ENCODE data around the gene DNAH7. TPM values are rescaled to one million over a fixed set of nuclear protein-coding genes. Genes with fewer than 3 reads are reported as not detected.

The DNAH7 gene
- total and polyA plus RNA-seq, 2 donors from 2014 or later = 3.8 to 15.7 TPM

DNA sequence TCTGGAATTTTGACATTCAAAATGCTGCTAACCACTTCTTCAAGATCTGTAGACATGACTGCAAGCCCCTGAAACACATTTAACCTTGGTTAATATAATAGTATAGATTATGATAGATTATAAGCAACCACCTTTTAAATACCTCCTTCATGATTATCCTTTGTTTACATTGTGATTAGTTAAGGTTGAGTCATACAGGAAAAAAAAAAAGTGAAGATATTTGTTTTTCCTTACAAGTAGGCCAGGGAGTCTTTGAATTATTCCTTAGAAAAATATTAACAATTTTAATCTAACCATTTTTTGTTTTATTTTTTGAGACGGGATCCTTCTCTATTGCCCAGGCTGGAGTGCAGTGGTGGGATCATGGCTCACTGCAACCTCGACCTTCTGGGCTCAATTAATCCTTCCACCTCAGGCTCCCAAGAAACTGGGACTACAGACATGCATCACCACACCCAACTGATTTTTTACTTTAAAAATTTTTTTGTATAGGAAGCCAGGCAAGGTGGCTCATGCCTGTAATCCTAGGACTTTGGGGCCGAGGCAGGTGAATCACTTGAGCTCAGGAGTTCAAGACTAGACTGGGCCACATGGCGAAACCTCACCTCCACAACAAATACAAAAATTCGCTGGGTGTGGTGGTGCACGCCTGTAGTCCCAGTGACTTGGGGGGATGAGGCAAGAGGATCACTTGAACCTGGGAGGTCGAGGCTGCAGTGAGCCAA, 312.3 kb downstream of the DNAH7 start:
- H3K27ac ChIP-seq (ENCODE audit: low read depth in 2 of 2, low read length in 2 of 2) = no peak overlapping the region
- FAIRE-seq = no peak

DNA sequence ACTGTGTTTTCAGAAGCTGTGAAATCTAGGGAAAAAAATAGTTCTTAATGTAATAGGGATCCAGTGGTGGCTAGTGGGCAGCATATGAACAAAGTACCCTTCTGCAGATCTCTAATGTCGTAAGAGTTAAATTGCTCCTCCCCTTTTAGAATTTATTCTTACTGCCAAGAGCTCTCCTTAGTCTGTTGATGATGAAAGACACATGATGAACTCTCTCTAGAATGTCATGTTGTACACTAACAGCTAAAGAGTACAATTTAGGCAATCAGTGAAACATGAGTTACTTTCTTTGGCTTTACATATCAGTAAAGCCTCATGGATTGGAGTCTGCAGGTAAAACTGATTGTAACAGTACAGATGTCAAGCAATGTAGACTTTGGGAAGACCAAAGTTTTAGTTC, 327.4 kb downstream of the DNAH7 start:
- no peak overlapping the region for H3K4me3 ChIP-seq (ENCODE audit: low read length in 3 of 3)
- H3K36me3 ChIP-seq (ENCODE audit: control insufficient read depth in 2 of 3, insufficient read depth in 3 of 3, low read length in 3 of 3) = peaks cover 0 to 6% (median 0%) of the 10 kb centered on the region in 3 donors
- H3K9ac ChIP-seq (ENCODE audit: low read length in 3 of 3) = no peak overlapping the region
- TF ChIP-seq, protein P1, sequence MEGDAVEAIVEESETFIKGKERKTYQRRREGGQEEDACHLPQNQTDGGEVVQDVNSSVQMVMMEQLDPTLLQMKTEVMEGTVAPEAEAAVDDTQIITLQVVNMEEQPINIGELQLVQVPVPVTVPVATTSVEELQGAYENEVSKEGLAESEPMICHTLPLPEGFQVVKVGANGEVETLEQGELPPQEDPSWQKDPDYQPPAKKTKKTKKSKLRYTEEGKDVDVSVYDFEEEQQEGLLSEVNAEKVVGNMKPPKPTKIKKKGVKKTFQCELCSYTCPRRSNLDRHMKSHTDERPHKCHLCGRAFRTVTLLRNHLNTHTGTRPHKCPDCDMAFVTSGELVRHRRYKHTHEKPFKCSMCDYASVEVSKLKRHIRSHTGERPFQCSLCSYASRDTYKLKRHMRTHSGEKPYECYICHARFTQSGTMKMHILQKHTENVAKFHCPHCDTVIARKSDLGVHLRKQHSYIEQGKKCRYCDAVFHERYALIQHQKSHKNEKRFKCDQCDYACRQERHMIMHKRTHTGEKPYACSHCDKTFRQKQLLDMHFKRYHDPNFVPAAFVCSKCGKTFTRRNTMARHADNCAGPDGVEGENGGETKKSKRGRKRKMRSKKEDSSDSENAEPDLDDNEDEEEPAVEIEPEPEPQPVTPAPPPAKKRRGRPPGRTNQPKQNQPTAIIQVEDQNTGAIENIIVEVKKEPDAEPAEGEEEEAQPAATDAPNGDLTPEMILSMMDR (IDR thresholded peaks at IDR 0.05; ENCODE audit: borderline replicate concordance, extremely low read depth, insufficient read depth) = no peak
- no peak overlapping the region for H3K27ac ChIP-seq (ENCODE audit: low read depth in 2 of 2, low read length in 2 of 2)
- DNase-seq (no peak), FAIRE-seq (no peak)
- H3K9me3 ChIP-seq (ENCODE audit: control insufficient read depth in 2 of 3, insufficient read depth in 1 of 3, low read length in 3 of 3) = no peaks in the 10 kb centered on the region
- no peaks in the 10 kb centered on the region for H3K27me3 ChIP-seq (ENCODE audit: control insufficient read depth, insufficient read depth, low read length)
- no peaks in the 10 kb centered on the region for H3K4me1 ChIP-seq (ENCODE audit: control insufficient read depth in 2 of 3, insufficient read depth in 2 of 3, low read depth in 1 of 3, low read length in 3 of 3)
- intact Hi-C loops (cut with DNase I) = no loop called here

More for the DNA sequence above, 312.3 kb downstream of the DNAH7 start:
- H3K27me3 ChIP-seq (ENCODE audit: control insufficient read depth, insufficient read depth, low read length) = no peaks in the 10 kb centered on the region
- H3K9ac ChIP-seq (ENCODE audit: low read length in 3 of 3) = no peak overlapping the region
- intact Hi-C loops (cut with DNase I) = no loop called here
- TF ChIP-seq, protein P1 (IDR thresholded peaks at IDR 0.05; ENCODE audit: borderline replicate concordance, extremely low read depth, insufficient read depth) = no peak
- H3K4me3 ChIP-seq (ENCODE audit: low read length in 3 of 3) = no peak overlapping the region
- no peaks in the 10 kb centered on the region for H3K9me3 ChIP-seq (ENCODE audit: control insufficient read depth in 2 of 3, insufficient read depth in 1 of 3, low read length in 3 of 3)
- H3K4me1 ChIP-seq (ENCODE audit: control insufficient read depth in 2 of 3, insufficient read depth in 2 of 3, low read depth in 1 of 3, low read length in 3 of 3) = no peaks in the 10 kb centered on the region
- DNase-seq = no peak
- no peaks in the 10 kb centered on the region for H3K36me3 ChIP-seq (ENCODE audit: control insufficient read depth in 2 of 3, insufficient read depth in 3 of 3, low read length in 3 of 3)

DNA sequence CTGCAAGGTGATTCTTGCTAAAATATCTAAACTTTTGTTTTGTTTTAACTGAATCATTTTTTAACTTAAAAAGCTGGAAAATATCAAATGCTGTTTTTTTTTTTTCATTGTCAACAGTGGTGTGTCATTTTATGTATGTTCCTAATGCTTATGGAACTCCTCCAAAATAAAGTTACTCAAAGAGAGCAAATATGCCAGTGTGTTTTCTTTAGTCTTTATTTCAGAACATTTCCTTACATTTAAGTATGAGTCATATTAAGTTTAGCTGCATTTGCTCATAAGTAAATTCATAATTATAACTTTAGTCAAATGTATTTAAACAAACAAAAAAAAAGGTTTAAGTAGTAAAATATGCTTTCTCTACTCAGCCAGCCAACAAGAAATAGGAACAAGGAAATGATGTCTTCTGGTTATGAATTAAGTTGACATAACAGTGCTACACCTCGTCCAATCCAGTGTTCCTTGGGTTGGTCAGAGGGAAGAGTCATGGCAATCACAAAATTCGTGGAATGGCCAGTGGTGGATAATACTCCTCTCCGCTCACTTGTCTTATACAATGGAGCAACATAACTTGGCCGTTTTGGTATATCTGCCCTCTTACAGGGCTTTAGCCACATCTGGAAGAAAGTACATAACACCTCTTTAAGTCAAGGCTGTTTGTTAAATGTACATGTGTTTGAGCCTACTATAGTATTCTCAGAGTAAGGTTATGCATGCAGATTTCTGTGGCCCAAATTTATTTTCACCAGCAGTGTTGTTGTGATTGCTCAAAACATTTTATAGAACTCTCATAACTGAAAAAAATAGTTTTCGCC, 330.9 kb downstream of the DNAH7 start:
- Histone ChIP-seq H3K27ac (ENCODE audit: low read depth in 2 of 2, low read length in 2 of 2) (no peak overlapping the region), H3K9me3 (ENCODE audit: control insufficient read depth in 2 of 3, insufficient read depth in 1 of 3, low read length in 3 of 3) (no peaks in the 10 kb centered on the region), H3K36me3 (ENCODE audit: control insufficient read depth in 2 of 3, insufficient read depth in 3 of 3, low read length in 3 of 3) (peaks cover 0 to 4% (median 0%) of the 10 kb centered on the region in 3 donors), H3K9ac (ENCODE audit: low read length in 3 of 3) (no peak overlapping the region), H3K4me1 (ENCODE audit: control insufficient read depth in 2 of 3, insufficient read depth in 2 of 3, low read depth in 1 of 3, low read length in 3 of 3) (no peaks in the 10 kb centered on the region), H3K4me3 (ENCODE audit: low read length in 3 of 3) (no peak overlapping the region), H3K27me3 (ENCODE audit: control insufficient read depth, insufficient read depth, low read length) (no peaks in the 10 kb centered on the region)
- DNase-seq = peak in 1 of 5 donors; percentile 26
- TF ChIP-seq, protein P1 (IDR thresholded peaks at IDR 0.05; ENCODE audit: borderline replicate concordance, extremely low read depth, insufficient read depth) = no peak
- intact Hi-C loops (cut with DNase I) = no loop called here
- FAIRE-seq = no peak

Measured in kidney (tissue), 14 donors.